Keratinocyte (primary cell): ENCODE results near the gene PAAF1. TPM values are rescaled to one million over a fixed set of nuclear protein-coding genes. Genes with fewer than 3 reads are reported as not detected.

Source experiments
- DNase-seq: peaks from one replicate; pipeline ENCODE4 v3.0.0-alpha.2; 2011; ENCODE audit warnings: low read depth, missing footprints, low spot score
- FAIRE-seq: peaks from 2 replicates; lab custom pipeline; 2011; peaks lifted over from hg19 to GRCh38; lab: Jason Lieb, UNC
- H2AFZ ChIP-seq: 2 replicates; pipeline ENCODE4 v1.6.0; 2012; ENCODE audit warnings: low read length, control low read depth, inconsistent platforms; ENCODE audit not compliant: control insufficient read depth
- H3K27ac ChIP-seq: 2 replicates; pipeline ENCODE4 v1.5.1; 2011; ENCODE audit warnings: low read length; ENCODE audit not compliant: control insufficient read depth, insufficient read depth
- H3K27me3 ChIP-seq: 3 replicates; pipeline ENCODE4 v1.6.0; 2011; ENCODE audit warnings: low read length; ENCODE audit not compliant: control insufficient read depth, insufficient read depth; ENCODE audit errors: extremely low read depth
- H3K36me3 ChIP-seq, 2 experiments: 2 replicates in 1 of 2; 3 replicates in 1 of 2; pipeline ENCODE4 v1.5.1; 2011; ENCODE audit warnings: low read length in 2 of 2, mild to moderate bottlenecking in 1 of 2; ENCODE audit not compliant: control insufficient read depth in 2 of 2, insufficient read depth in 2 of 2; ENCODE audit errors: extremely low read depth in 1 of 2
- H3K4me1 ChIP-seq: 3 replicates; pipeline ENCODE4 v1.5.1; 2011; ENCODE audit warnings: low read length; ENCODE audit not compliant: control insufficient read depth, insufficient read depth; ENCODE audit errors: extremely low read depth
- H3K4me2 ChIP-seq: 3 replicates; pipeline ENCODE4 v1.6.0; 2011; ENCODE audit warnings: low read depth, low read length; ENCODE audit not compliant: control insufficient read depth, insufficient read depth; ENCODE audit errors: extremely low read depth
- H3K4me3 ChIP-seq, 3 experiments: fragments of 200-600 bp in 1 of 3; sonication (generic) in 1 of 3; 2 replicates in 2 of 3; 3 replicates in 1 of 3; pipeline ENCODE4 v1.5.1; 2011 to 2016; ENCODE audit warnings: low read length in 3 of 3, mild to moderate bottlenecking in 3 of 3, control low read depth in 2 of 3, inconsistent platforms in 1 of 3, low read depth in 1 of 3, mixed read lengths in 1 of 3, mixed run types in 1 of 3, moderate library complexity in 1 of 3; ENCODE audit not compliant: control insufficient read depth in 2 of 3, insufficient read depth in 2 of 3; ENCODE audit errors: extremely low read depth in 1 of 3
- H3K79me2 ChIP-seq: 2 replicates; pipeline ENCODE4 v1.6.0; 2012; ENCODE audit warnings: low read length; ENCODE audit not compliant: control insufficient read depth, insufficient read depth
- H3K9ac ChIP-seq: 3 replicates; pipeline ENCODE4 v1.6.0; 2011; ENCODE audit warnings: low read length; ENCODE audit not compliant: control insufficient read depth, insufficient read depth; ENCODE audit errors: extremely low read depth
- H3K9me1 ChIP-seq: 3 replicates; pipeline ENCODE4 v1.6.0; 2011; ENCODE audit warnings: low read length; ENCODE audit not compliant: control insufficient read depth, insufficient read depth; ENCODE audit errors: extremely low read depth
- H3K9me3 ChIP-seq: 2 replicates; pipeline ENCODE4 v1.5.1; 2012; ENCODE audit warnings: low read depth, low read length; ENCODE audit not compliant: control insufficient read depth
- H4K20me1 ChIP-seq: 3 replicates; pipeline ENCODE4 v1.6.0; 2011; ENCODE audit warnings: low read length; ENCODE audit not compliant: control insufficient read depth, insufficient read depth; ENCODE audit errors: extremely low read depth
- CTCF ChIP-seq, 3 experiments: IDR thresholded peaks in 1 of 3; conservative IDR thresholded peaks in 1 of 3; optimal IDR thresholded peaks in 1 of 3; 2 replicates in 2 of 3; 3 replicates in 1 of 3; pipeline versions ENCODE3 to v1.5.1; 2011; ENCODE audit warnings: low read length in 3 of 3, mild to moderate bottlenecking in 3 of 3, moderate library complexity in 2 of 3, control low read depth in 1 of 3, inconsistent platforms in 1 of 3; ENCODE audit not compliant: insufficient read depth in 2 of 3; ENCODE audit errors: extremely low read depth in 1 of 3
- EZH2 ChIP-seq: IDR thresholded peaks from one replicate; pipeline ENCODE4 v1.6.1; 2012; ENCODE audit warnings: inconsistent platforms, mild to moderate bottlenecking, low read length, moderate library complexity
- dilution Hi-C: fragments of 300-500 bp; cut with MboI; formaldehyde crosslinking; loops from one replicate; pipeline ENCODE4 v1.7.0; 2020; ENCODE audit warnings: low sequenced_read_pairs; ENCODE audit not compliant: extremely low pct_ligation_motif_present
- polyA plus RNA-seq, 5 experiments: library from polyadenylated mRNA; depleted of rRNA in 3 of 5; stranded (reverse) in 3 of 5; stranded (forward) in 1 of 5; unstranded in 1 of 5; fragments of >200 nt; gene quantifications; 1 replicate in 1 of 5; 2 replicates in 3 of 5; 3 replicates in 1 of 5; pipeline versions ENCODE4 v1.2.1 to v1.2.3, GENCODE V29; 2011 to 2012; ENCODE audit warnings: missing spikeins in 2 of 5, low read depth in 1 of 5, low replicate concordance in 1 of 5

PAAF1 gene
- polyA plus RNA-seq, 1 donor (not counting 4 experiments of a cell fraction or from before 2014, with no cell fraction given) = 19.1 TPM

- H3K9me1 ChIP-seq = no peaks in the 10 kb centered on the region
These were observed 7.1 kb downstream of the PAAF1 start for GRCh38 chr11:73883856-73884255.

GRCh38 chr11:73888244-73888643 lies 11.4 kb downstream of the PAAF1 start:
- TF ChIP-seq CTCF (optimal IDR thresholded peaks at IDR 0.05 in 1 of 3, IDR thresholded peaks at IDR 0.05 in 1 of 3, conservative IDR thresholded peaks at IDR 0.05 in 1 of 3; ENCODE audit: extremely low read depth in 1 of 3, insufficient read depth in 2 of 3, low read length in 3 of 3) (no peak), EZH2 (no peak)
- H3K9ac ChIP-seq = no peak overlapping the region
- no peaks in the 10 kb centered on the region for H4K20me1 ChIP-seq
- dilution Hi-C loops = no loop called here
- H2AFZ ChIP-seq = no peak overlapping the region
- no peak overlapping the region for H3K4me3 ChIP-seq
- no peak overlapping the region for H3K27ac ChIP-seq
- H3K79me2 ChIP-seq = no peaks in the 10 kb centered on the region
- no peaks in the 10 kb centered on the region for H3K27me3 ChIP-seq
- no peak overlapping the region for H3K4me2 ChIP-seq
- no peaks in the 10 kb centered on the region for H3K9me1 ChIP-seq
- DNase-seq = no peak
- no peaks in the 10 kb centered on the region for H3K4me1 ChIP-seq
- FAIRE-seq = no peak
- no peaks in the 10 kb centered on the region for H3K9me3 ChIP-seq
- H3K36me3 ChIP-seq = peaks cover 0 to 3% of the 10 kb centered on the region in 2 experiments

More at GRCh38 chr11:73883856-73884255, 7.1 kb downstream of the PAAF1 start:
- no peak overlapping the region for H3K9ac ChIP-seq
- H3K79me2 ChIP-seq = no peaks in the 10 kb centered on the region
- no peak overlapping the region for H3K4me3 ChIP-seq
- no peak overlapping the region for H3K27ac ChIP-seq
- no peaks in the 10 kb centered on the region for H4K20me1 ChIP-seq
- TF ChIP-seq CTCF (optimal IDR thresholded peaks at IDR 0.05 in 1 of 3, IDR thresholded peaks at IDR 0.05 in 1 of 3, conservative IDR thresholded peaks at IDR 0.05 in 1 of 3; ENCODE audit: extremely low read depth in 1 of 3, insufficient read depth in 2 of 3, low read length in 3 of 3) = no peak
- no peak for TF ChIP-seq EZH2
- no peak overlapping the region for H2AFZ ChIP-seq
- no peak overlapping the region for H3K4me2 ChIP-seq
- DNase-seq (no peak), FAIRE-seq (no peak)
- H3K27me3 ChIP-seq = no peaks in the 10 kb centered on the region
- H3K9me3 ChIP-seq = no peaks in the 10 kb centered on the region
- dilution Hi-C loops = no loop called here
- H3K36me3 ChIP-seq = peaks cover 0 to 3% of the 10 kb centered on the region in 2 experiments
- H3K4me1 ChIP-seq = no peaks in the 10 kb centered on the region
